AG09309 (cell line): ENCODE data around the gene AKIRIN1.
A peak's percentile ranks its signal among the peaks of the same experiment; 100 is the strongest.

ENCODE experiments used
- DNase-seq: peaks from one replicate; pipeline ENCODE4 v3.0.0-alpha.2; 2010; ENCODE audit warnings: low read depth
- H3K4me3 ChIP-seq: 2 replicates; pipeline ENCODE4 v1.5.1; 2011; ENCODE audit warnings: mild to moderate bottlenecking, low read depth, low read length, moderate library complexity; ENCODE audit not compliant: control insufficient read depth
- CTCF ChIP-seq: IDR thresholded peaks from 2 replicates; pipeline ENCODE4 v1.5.1; 2011; ENCODE audit warnings: mild to moderate bottlenecking, low read depth, low read length, inconsistent platforms; ENCODE audit not compliant: insufficient read depth, control insufficient read depth; ENCODE audit errors: missing control alignments

The AKIRIN1 gene, protein sequence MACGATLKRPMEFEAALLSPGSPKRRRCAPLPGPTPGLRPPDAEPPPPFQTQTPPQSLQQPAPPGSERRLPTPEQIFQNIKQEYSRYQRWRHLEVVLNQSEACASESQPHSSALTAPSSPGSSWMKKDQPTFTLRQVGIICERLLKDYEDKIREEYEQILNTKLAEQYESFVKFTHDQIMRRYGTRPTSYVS

GRCh38 chr1:38990738-38991637 lies at the start of gene AKIRIN1:
Gene AKIRIN1, plus strand, starts transcription at chr1:38991276. Its CDS starts 105 bp downstream, at chr1:38991381.
- peak within 1 kb of the TSS; percentile 99 for H3K4me3 ChIP-seq
- TF ChIP-seq CTCF, result no peak
- peak; percentile 90 for DNase-seq

DNA sequence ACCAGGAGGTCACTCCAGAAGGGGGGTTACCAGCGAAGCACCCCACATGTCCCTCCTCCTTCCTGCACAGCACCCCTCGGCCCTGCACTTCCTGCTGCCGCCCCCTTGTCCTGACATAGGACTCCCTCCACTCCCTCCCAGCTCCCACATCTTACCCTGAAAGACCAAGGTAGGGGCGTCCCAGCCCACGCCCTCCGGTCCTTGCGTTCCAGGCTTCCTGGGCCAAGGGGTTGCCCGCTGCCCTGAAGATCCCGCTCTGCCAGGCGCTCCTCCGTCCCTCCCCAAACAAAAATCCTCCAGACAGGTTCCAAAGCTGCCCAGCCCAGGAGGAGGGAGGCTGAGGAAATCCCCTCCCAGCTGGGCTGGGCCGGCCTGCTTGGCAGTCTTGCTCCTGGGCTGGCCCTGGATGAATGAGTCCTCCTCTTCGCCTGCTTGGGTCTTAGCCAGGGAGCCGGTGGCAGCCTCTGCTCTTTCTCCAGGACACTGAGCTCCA lies 49.5 kb upstream of the AKIRIN1 start, which contains the start of gene RHBDL2:
Gene RHBDL2 (minus strand): TSS at position 304 of the 493 bp plus-strand sequence. CDS start 22,618 bp downstream, outside the sequence.
- peak within 1 kb of the TSS; percentile 56 for H3K4me3 ChIP-seq
- no peak for TF ChIP-seq CTCF
- no peak for DNase-seq

GRCh38 chr1:38942664-38943428 lies 48.2 kb upstream of the AKIRIN1 start:
- no peak for TF ChIP-seq CTCF

DNA sequence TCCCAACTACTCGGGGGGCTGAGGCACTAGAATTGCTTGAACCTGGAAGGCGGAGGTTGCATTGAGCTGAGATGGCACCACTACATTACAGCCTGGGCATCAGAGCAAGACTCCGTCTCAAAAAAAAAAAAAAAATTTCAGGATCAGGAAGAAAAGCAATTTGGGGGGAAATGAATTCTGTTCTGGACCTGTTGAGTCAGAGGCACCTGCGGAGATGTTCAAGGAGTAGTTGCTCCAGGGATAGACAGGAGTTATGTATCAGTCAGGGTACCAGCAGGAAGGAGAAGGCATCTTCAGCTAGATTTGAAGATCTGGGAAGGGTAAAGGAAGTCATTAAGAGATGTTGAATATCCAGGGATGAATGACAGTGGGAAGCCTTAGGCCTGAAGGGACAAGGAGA lies 46.5 kb upstream of the AKIRIN1 start:
- H3K4me3 ChIP-seq, result no peak overlapping the region
- DNase-seq, result no peak
- no peak for TF ChIP-seq CTCF

More at GRCh38 chr1:38942664-38943428, 48.2 kb upstream of the AKIRIN1 start:
- H3K4me3 ChIP-seq, result no peak overlapping the region
- no peak for DNase-seq

GRCh38 chr1:38950553-38950952 lies 40.5 kb upstream of the AKIRIN1 start:
- no peak overlapping the region for H3K4me3 ChIP-seq
- no peak for TF ChIP-seq CTCF
- DNase-seq, result no peak

DNA sequence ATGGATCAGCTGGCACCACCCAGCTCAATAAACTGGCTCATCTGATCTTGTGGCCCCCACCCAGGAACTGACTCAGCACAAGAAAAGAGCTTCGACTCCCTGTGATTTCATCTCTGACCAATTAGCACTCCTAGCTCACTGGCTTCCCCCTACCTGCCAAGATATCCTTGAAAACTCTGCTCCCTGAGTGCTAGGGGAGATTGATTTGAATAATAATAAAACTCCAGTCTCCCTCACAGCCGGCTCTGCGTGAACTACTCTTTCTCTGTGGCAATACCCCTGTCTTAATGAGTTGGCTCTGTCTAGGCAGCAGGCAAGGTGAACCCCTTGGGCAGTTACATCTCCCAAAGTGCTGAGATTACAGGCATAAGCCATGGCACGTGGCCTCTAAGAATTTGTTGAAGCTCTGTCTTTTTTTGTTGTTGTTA lies 37.6 kb upstream of the AKIRIN1 start:
- no peak for TF ChIP-seq CTCF
- H3K4me3 ChIP-seq, result no peak overlapping the region
- no peak for DNase-seq
